Right lung (tissue), 5 donors: ENCODE results near the gene HMBS. TPM values are rescaled to one million over a fixed set of nuclear protein-coding genes. Genes with fewer than 3 reads are reported as not detected.
"Not testable (repeated sequence)": the region's sequence is repeated elsewhere in the genome, so short reads cannot be mapped to it uniquely, and the experiment has no call there.

ENCODE experiments used
- DNase-seq, 2 donors: peaks; one replicate each; pipeline ENCODE4 v3.0.0-alpha.2; 2013
- polyA plus RNA-seq, 5 donors: library from polyadenylated mRNA; unstranded; fragments of 120-200 nt; gene quantifications; one replicate each; pipeline versions ENCODE4 v1.2.1 to v1.2.3, GENCODE V29; 2013; ENCODE audit warnings: inconsistent platforms in 1 of 5, low replicate concordance in 1 of 5; ENCODE audit not compliant: insufficient read length in 5 of 5, insufficient read depth in 1 of 5

Gene HMBS
- polyA plus RNA-seq, 5 donors: 21.9 to 33.8 (median 25.8) TPM

- DNase-seq: no peak
Measured at GRCh38 chr11:119117004-119117706, 32.5 kb downstream of the HMBS start.

- no peak for DNase-seq
Measured at GRCh38 chr11:119118227-119118626, 33.5 kb downstream of the HMBS start.

GRCh38 chr11:119118946-119119345 is 34.3 kb downstream of the HMBS start:
- DNase-seq: no peak

GRCh38 chr11:119120639-119121007 is 35.9 kb downstream of the HMBS start:
- no peak for DNase-seq

GRCh38 chr11:119121008-119121810 is 36.5 kb downstream of the HMBS start, which contains the start of gene HINFP:
HINFP (plus strand) TSS chr11:119121580; CDS start chr11:119126945, 5,365 bp downstream.
- DNase-seq: peak; percentile 97 to 99

- no peak for DNase-seq
Measured at GRCh38 chr11:119121811-119122124, 37.1 kb downstream of the HMBS start.

GRCh38 chr11:119125821-119126220 is 41.1 kb downstream of the HMBS start:
- DNase-seq: no peak

- DNase-seq: no peak
Measured at GRCh38 chr11:119126675-119127268, 42.1 kb downstream of the HMBS start.

GRCh38 chr11:119130662-119131061 is 46.0 kb downstream of the HMBS start:
- DNase-seq: no peak

- no peak for DNase-seq
Measured at GRCh38 chr11:119134389-119134978, 49.8 kb downstream of the HMBS start.

GRCh38 chr11:119139276-119139675 is 54.6 kb downstream of the HMBS start:
- not testable (repeated sequence) for DNase-seq

Other genes starting within 250 kb of the HMBS start
- gene CXCR5, start 201.0 kb upstream of the HMBS start, polyA plus RNA-seq: not detected
- gene BCL9L, start 159.0 kb upstream of the HMBS start, polyA plus RNA-seq: 10 to 100 TPM; 27.4 to 65.1 (median 52.0) TPM
- 1 to 10 TPM; 1.9 to 3.8 (median 3.4) TPM for gene UPK2, start 128.6 kb upstream of the HMBS start, polyA plus RNA-seq
- gene FOXR1, start 113.1 kb upstream of the HMBS start, polyA plus RNA-seq: under 1 TPM in 2 of 5 donors, not detected in 3; 0.10 to 0.27 TPM
- 10 to 100 TPM; 31.7 to 44.6 (median 38.3) TPM for gene CENATAC, start 86.7 kb upstream of the HMBS start, polyA plus RNA-seq
- 1,000 to 10,000 TPM; 1,442 to 1,768 (median 1,521) TPM for gene RPS25, start 66.5 kb upstream of the HMBS start, polyA plus RNA-seq
- 10 to 100 TPM; 67.9 to 96.9 (median 72.4) TPM for gene TRAPPC4, start 66.1 kb upstream of the HMBS start, polyA plus RNA-seq
- gene SLC37A4, start 54.0 kb upstream of the HMBS start, polyA plus RNA-seq: 10 to 100 TPM; 23.1 to 30.1 (median 24.3) TPM
- 10 to 100 TPM; 62.2 to 92.3 (median 70.6) TPM for gene HYOU1, start 27.7 kb upstream of the HMBS start, polyA plus RNA-seq
- 10 to 100 TPM; 49.5 to 61.1 (median 54.0) TPM for gene VPS11, start 17.1 kb upstream of the HMBS start, polyA plus RNA-seq
- gene DPAGT1, start 17.0 kb downstream of the HMBS start, polyA plus RNA-seq: 10 to 100 TPM; 45.2 to 54.4 (median 51.1) TPM
- gene C2CD2L, start 22.5 kb downstream of the HMBS start, polyA plus RNA-seq: 1 to 10 TPM; 6.2 to 9.8 (median 9.0) TPM
- 10 to 100 TPM; 31.5 to 44.4 (median 36.4) TPM for gene HINFP, start 36.7 kb downstream of the HMBS start, polyA plus RNA-seq
- gene ABCG4, start 64.2 kb downstream of the HMBS start, polyA plus RNA-seq: 1 to 10 TPM; 1.0 to 1.4 (median 1.2) TPM
- gene NLRX1, start 83.8 kb downstream of the HMBS start, polyA plus RNA-seq: 10 to 100 TPM in 2 of 5 donors, 1 to 10 TPM in 3; 9.5 to 14.4 (median 9.9) TPM
- gene NHERF4, start 100.6 kb downstream of the HMBS start, polyA plus RNA-seq: 1 to 10 TPM in 3 of 5 donors, under 1 TPM in 2; 0.38 to 1.3 (median 1.1) TPM
- gene CBL, start 121.5 kb downstream of the HMBS start, polyA plus RNA-seq: 10 to 100 TPM; 16.1 to 22.8 (median 20.5) TPM
- 100 to 1,000 TPM in 4 of 5 donors, 10 to 100 TPM in 1; 89.3 to 139 (median 108) TPM for gene MCAM, start 232.2 kb downstream of the HMBS start, polyA plus RNA-seq
- gene RNF26, start 249.6 kb downstream of the HMBS start, polyA plus RNA-seq: 10 to 100 TPM; 26.7 to 30.3 (median 28.9) TPM